ENCODE results near the gene PPM1N. TPM values are rescaled to one million over a fixed set of nuclear protein-coding genes. Genes with fewer than 3 reads are reported as not detected.
A peak's percentile ranks its signal among the peaks of the same experiment; 100 is the strongest.

The PPM1N gene
- polyA plus RNA-seq, 3 donors = 1.3 to 4.3 (median 2.7) TPM

DNA sequence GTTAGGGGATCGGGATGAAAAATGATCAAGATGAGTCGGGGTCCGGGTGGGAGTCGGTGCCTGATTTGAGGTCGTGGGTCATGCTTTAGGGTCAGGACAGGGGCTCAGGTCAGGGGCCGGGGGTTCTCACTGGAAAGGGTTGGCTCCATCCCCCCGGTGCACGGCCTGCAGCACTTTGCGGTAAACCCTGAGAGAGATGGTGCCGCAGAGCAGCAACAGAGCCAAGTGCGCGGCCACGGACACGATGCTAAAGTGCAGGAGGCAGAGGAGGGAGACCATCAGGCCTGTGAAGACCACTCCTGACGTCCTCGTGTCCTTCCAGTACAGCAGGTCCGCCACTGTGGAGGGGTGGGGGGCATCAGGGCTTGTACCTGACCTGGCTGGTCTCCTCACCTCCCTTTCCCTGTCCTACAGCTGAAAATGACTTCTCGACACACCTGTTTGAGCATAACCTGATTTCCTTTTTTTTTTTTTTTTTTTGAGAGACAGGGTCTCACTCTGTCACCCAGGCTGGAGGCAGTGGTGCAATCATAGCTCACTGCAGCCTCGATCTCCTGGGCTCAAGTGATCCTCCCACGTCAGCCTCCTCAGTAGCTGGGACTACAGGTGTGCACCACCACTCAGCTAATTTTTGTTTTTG, 8.9 kb upstream of the PPM1N start:
- no peak overlapping the region for H2AFZ ChIP-seq (ENCODE audit: insufficient read depth, low read depth, low read length, poor library complexity, severe bottlenecking)
- H3K79me2 ChIP-seq (ENCODE audit: insufficient read depth, low read length) = no peaks in the 10 kb centered on the region
- H3K27me3 ChIP-seq (ENCODE audit: control insufficient read depth in 2 of 2, insufficient read depth in 2 of 2, low read length in 2 of 2) = peaks cover 0 to 4% of the 10 kb centered on the region in 2 donors
- TF ChIP-seq, protein P1, sequence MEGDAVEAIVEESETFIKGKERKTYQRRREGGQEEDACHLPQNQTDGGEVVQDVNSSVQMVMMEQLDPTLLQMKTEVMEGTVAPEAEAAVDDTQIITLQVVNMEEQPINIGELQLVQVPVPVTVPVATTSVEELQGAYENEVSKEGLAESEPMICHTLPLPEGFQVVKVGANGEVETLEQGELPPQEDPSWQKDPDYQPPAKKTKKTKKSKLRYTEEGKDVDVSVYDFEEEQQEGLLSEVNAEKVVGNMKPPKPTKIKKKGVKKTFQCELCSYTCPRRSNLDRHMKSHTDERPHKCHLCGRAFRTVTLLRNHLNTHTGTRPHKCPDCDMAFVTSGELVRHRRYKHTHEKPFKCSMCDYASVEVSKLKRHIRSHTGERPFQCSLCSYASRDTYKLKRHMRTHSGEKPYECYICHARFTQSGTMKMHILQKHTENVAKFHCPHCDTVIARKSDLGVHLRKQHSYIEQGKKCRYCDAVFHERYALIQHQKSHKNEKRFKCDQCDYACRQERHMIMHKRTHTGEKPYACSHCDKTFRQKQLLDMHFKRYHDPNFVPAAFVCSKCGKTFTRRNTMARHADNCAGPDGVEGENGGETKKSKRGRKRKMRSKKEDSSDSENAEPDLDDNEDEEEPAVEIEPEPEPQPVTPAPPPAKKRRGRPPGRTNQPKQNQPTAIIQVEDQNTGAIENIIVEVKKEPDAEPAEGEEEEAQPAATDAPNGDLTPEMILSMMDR (IDR thresholded peaks at IDR 0.05) = no peak
- 98% methylated on average over 13 of the region's 20 CpGs for WGBS (ENCODE audit: insufficient coverage)
- Mint-ChIP-seq H3K9me3 (peaks cover 0 to 4% (median 0%) of the 10 kb centered on the region in 7 donors), H3K4me1 (peaks cover 31% of the 10 kb centered on the region), H3K36me3 (peaks cover 0 to 2% of the 10 kb centered on the region in 2 donors), H3K4me3 (no peak overlapping the region), H3K27me3 (ENCODE audit: low read depth in 3 of 3) (peaks cover 10 to 19% (median 18%) of the 10 kb centered on the region in 3 donors), H3K27ac (no peak overlapping the region)
- peaks cover 18 to 29% of the 10 kb centered on the region in 2 donors for H3K4me1 ChIP-seq (ENCODE audit: control insufficient read depth in 1 of 2, insufficient read depth in 2 of 2, low read length in 2 of 2)
- DNase-seq = no peak
- H3K9me3 ChIP-seq (replicated peaks in 1 of 2; ENCODE audit: control insufficient read depth in 1 of 2, insufficient read depth in 1 of 2, low read length in 2 of 2) = no peaks in the 10 kb centered on the region
- H3K4me2 ChIP-seq (replicated peaks; ENCODE audit: extremely low read depth, low read length, poor library complexity, severe bottlenecking) = no peak overlapping the region
- no peak overlapping the region for H3K9ac ChIP-seq (ENCODE audit: insufficient read depth, low read length, poor library complexity, severe bottlenecking)
- H3K4me3 ChIP-seq (replicated peaks in 1 of 3; ENCODE audit: low read depth in 2 of 3, low read length in 3 of 3) = no peak overlapping the region
- no peak overlapping the region for H3K27ac ChIP-seq (ENCODE audit: low read depth in 1 of 2, low read length in 2 of 2)
- intact Hi-C loops (cut with micrococcal nuclease) = no loop called here
- H3K36me3 ChIP-seq (replicated peaks in 1 of 2; ENCODE audit: control insufficient read depth in 1 of 2, insufficient read depth in 2 of 2, low read length in 2 of 2) = no peaks in the 10 kb centered on the region
- no peaks in the 10 kb centered on the region for H4K20me1 ChIP-seq (ENCODE audit: insufficient read depth, low read length)

DNA sequence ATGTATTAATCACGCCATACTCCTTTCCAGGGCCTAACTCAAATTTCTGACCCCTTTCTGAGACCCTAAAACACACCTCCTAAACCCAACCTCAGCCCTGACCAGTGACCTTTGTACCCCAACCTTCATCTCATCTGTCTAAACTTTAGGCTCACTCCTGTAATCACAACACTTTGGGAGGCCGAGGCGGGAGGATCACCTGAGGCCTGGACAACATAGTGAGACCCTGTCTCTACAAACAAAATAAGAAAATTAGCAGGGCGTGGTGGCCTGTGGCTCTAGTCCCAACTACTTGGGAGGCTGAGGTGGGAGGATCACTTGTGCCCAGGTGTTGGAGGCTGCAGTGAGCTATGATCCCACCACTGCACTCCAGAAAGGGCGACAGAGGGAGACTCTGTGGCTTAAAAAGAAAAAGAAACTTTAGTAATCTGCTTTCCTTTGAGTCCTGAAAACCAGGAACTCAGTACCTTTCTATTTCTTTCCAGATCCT, 6.1 kb upstream of the PPM1N start:
- peaks cover 4 to 8% of the 10 kb centered on the region in 2 donors for H3K36me3 Mint-ChIP-seq
- peaks cover 28% of the 10 kb centered on the region for H3K4me1 Mint-ChIP-seq
- no peaks in the 10 kb centered on the region for H3K36me3 ChIP-seq (replicated peaks in 1 of 2; ENCODE audit: control insufficient read depth in 1 of 2, insufficient read depth in 2 of 2, low read length in 2 of 2)
- H3K4me3 ChIP-seq (replicated peaks in 1 of 3; ENCODE audit: low read depth in 2 of 3, low read length in 3 of 3) = no peak overlapping the region
- peaks cover 12 to 23% of the 10 kb centered on the region in 2 donors for H3K27me3 ChIP-seq (ENCODE audit: control insufficient read depth in 2 of 2, insufficient read depth in 2 of 2, low read length in 2 of 2)
- no peak for DNase-seq
- intact Hi-C loops (cut with micrococcal nuclease) = loop anchor here (5.0 to 10.0 kb wide), 3 partner anchors 35 to 193 kb away; no protein-coding TSS in a partner anchor
- no peak overlapping the region for H3K9ac ChIP-seq (ENCODE audit: insufficient read depth, low read length, poor library complexity, severe bottlenecking)
- no peaks in the 10 kb centered on the region for H3K79me2 ChIP-seq (ENCODE audit: insufficient read depth, low read length)
- WGBS (ENCODE audit: insufficient coverage) = 71% methylated on average over 1 of the region's 5 CpGs
- H3K9me3 Mint-ChIP-seq = peaks cover 0 to 4% (median 2%) of the 10 kb centered on the region in 7 donors
- H3K27ac ChIP-seq (ENCODE audit: low read depth in 1 of 2, low read length in 2 of 2) = no peak overlapping the region
- peaks cover 10% of the 10 kb centered on the region for H4K20me1 ChIP-seq (ENCODE audit: insufficient read depth, low read length)
- no peak overlapping the region for H2AFZ ChIP-seq (ENCODE audit: insufficient read depth, low read depth, low read length, poor library complexity, severe bottlenecking)
- no peak overlapping the region for H3K4me2 ChIP-seq (replicated peaks; ENCODE audit: extremely low read depth, low read length, poor library complexity, severe bottlenecking)
- TF ChIP-seq, protein P1 (IDR thresholded peaks at IDR 0.05) = no peak
- H3K4me3 Mint-ChIP-seq = peak overlapping the region in 1 of 2 donors; percentile 67
- H3K27ac Mint-ChIP-seq = peak overlapping the region in 1 of 7 donors; percentile 64
- H3K27me3 Mint-ChIP-seq (ENCODE audit: low read depth in 3 of 3) = peaks cover 25 to 44% (median 34%) of the 10 kb centered on the region in 3 donors
- H3K4me1 ChIP-seq (ENCODE audit: control insufficient read depth in 1 of 2, insufficient read depth in 2 of 2, low read length in 2 of 2) = peaks cover 22 to 29% of the 10 kb centered on the region in 2 donors
- peaks cover 0 to 8% of the 10 kb centered on the region in 2 donors for H3K9me3 ChIP-seq (replicated peaks in 1 of 2; ENCODE audit: control insufficient read depth in 1 of 2, insufficient read depth in 1 of 2, low read length in 2 of 2)

Data from CD14-positive monocyte (primary cell).